ENCODE results near the gene CST2.
A peak's percentile ranks its signal among the peaks of the same experiment; 100 is the strongest.
"Not testable (repeated sequence)": the region's sequence is repeated elsewhere in the genome, so short reads cannot be mapped to it uniquely, and the experiment has no call there.

Gene CST2, protein sequence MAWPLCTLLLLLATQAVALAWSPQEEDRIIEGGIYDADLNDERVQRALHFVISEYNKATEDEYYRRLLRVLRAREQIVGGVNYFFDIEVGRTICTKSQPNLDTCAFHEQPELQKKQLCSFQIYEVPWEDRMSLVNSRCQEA

DNA sequence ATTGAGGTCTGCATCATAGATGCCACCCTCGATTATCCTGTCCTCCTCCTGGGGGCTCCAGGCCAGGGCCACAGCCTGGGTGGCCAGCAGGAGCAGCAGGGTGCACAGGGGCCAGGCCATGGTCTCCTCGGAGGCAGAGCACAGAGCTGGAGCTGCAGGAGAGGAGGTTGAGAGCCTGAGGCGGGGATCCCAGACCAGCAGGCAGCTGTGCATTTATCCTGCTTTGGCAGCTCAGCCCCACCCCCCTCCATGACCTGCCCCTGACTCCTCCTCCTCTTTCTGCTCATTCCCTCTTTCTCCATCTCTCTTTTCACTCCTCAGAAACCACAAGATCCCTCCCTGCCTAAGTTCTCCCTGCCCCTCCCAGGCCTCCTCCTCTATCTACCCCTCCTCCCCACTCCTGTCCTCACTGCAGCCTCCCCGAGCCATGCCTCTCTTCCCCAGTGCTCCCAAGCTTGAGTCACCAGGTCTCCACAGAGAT, at the start of gene CST2:
TSS of gene CST2 (minus strand) at position 189 of the 481 bp plus-strand sequence. CDS start at position 120, 69 bp downstream.
- Histone ChIP-seq H3K36me3 (ENCODE audit: control insufficient read depth, low read depth, low read length) (no peaks in the 10 kb centered on the region), H3K4me1 (ENCODE audit: control insufficient read depth, low read depth, low read length) (peaks cover 5% of the 10 kb centered on the region), H3K27me3 (ENCODE audit: control insufficient read depth, insufficient read depth, low read length) (no peaks in the 10 kb centered on the region), H3K4me3 (ENCODE audit: low read length) (no peak within 1 kb of the TSS), H3K9ac (ENCODE audit: low read length) (no peak within 1 kb of the TSS), H3K9me3 (ENCODE audit: control insufficient read depth, low read depth, low read length) (no peaks in the 10 kb centered on the region), H3K27ac (ENCODE audit: low read length) (no peak within 1 kb of the TSS)

DNA sequence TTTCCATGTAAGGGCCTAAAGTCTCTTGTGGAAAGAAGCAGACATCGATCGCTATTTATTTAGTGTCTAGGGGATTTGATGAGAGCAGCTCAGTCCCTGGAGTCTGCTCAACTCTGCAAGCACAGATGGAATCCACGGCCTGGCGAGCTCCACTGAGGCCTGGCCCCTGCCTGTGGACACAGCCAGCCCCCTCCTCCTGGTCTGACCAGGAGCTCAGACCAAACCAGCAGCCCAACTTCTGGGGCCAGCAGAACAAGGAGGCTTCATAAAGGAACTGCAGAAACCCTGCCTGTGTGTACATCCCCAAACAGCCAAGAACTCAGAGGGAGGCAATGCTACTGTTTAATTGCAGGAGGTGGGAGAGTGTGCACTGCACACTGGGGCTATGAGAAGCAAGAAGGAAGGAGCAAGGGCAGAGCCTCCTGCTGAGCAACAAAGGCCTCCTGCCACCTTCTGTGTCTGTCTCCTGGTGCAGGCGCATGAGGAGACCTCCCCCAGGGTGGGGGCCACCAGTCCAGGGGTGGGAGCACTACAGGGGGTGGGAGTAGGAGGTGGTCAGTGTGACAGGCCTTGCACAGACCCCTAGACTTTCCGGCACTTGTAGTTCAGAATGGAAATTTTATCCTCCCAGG, 49.2 kb upstream of the CST2 start:
- H3K27ac ChIP-seq (ENCODE audit: low read length) = no peak overlapping the region
- no peaks in the 10 kb centered on the region for H3K9me3 ChIP-seq (ENCODE audit: control insufficient read depth, low read depth, low read length)
- H3K4me3 ChIP-seq (ENCODE audit: low read length) = no peak overlapping the region
- no peak overlapping the region for H3K9ac ChIP-seq (ENCODE audit: low read length)
- no peaks in the 10 kb centered on the region for H3K36me3 ChIP-seq (ENCODE audit: control insufficient read depth, low read depth, low read length)
- no peaks in the 10 kb centered on the region for H3K27me3 ChIP-seq (ENCODE audit: control insufficient read depth, insufficient read depth, low read length)
- peaks cover 9% of the 10 kb centered on the region for H3K4me1 ChIP-seq (ENCODE audit: control insufficient read depth, low read depth, low read length)

- Histone ChIP-seq H3K4me3 (ENCODE audit: low read length) (no peak overlapping the region), H3K27me3 (ENCODE audit: control insufficient read depth, insufficient read depth, low read length) (no peaks in the 10 kb centered on the region), H3K4me1 (ENCODE audit: control insufficient read depth, low read depth, low read length) (peaks cover 19% of the 10 kb centered on the region), H3K9ac (ENCODE audit: low read length) (no peak overlapping the region), H3K9me3 (ENCODE audit: control insufficient read depth, low read depth, low read length) (no peaks in the 10 kb centered on the region), H3K27ac (ENCODE audit: low read length) (no peak overlapping the region), H3K36me3 (ENCODE audit: control insufficient read depth, low read depth, low read length) (no peaks in the 10 kb centered on the region)
These were observed 48.2 kb upstream of the CST2 start for GRCh38 chr20:23874747-23875146.

DNA sequence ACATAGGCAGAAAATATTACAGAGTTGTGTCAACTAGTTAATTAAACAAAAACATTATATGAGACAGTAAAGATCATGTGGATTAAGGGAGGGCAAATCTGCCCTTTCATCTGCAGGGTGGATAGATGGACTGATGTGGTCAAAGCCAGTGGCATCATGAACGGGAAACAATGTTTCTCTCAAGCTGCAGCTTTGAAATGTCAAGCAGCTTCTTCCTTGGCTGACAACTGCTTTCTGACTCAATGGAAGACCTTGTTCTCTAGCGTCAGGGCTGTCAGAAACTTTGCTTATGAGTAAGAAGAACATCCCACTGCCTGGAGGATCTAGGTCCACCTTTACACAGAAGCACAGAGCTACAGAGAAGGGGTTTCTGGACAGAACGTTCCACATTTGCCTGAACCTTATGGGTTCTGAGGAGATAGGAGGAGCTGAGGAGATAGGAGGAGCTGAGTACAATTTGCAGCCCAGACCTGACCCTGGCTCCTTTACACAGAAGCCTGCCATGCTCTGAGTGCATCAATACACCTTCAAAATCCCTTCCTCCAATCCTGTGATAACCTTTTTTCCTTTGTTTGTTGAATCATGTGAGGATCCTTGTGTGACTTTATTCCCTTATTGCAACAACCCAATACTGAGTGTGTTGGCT, 47.0 kb upstream of the CST2 start:
- Histone ChIP-seq H3K36me3 (ENCODE audit: control insufficient read depth, low read depth, low read length) (no peaks in the 10 kb centered on the region), H3K4me3 (ENCODE audit: low read length) (no peak overlapping the region)

GRCh38 chr20:23872065-23872464, 45.5 kb upstream of the CST2 start:
- Histone ChIP-seq H3K27me3 (ENCODE audit: control insufficient read depth, insufficient read depth, low read length) (no peaks in the 10 kb centered on the region), H3K27ac (ENCODE audit: low read length) (no peak overlapping the region), H3K9ac (ENCODE audit: low read length) (no peak overlapping the region), H3K36me3 (ENCODE audit: control insufficient read depth, low read depth, low read length) (no peaks in the 10 kb centered on the region), H3K4me1 (ENCODE audit: control insufficient read depth, low read depth, low read length) (peaks cover 41% of the 10 kb centered on the region), H3K9me3 (ENCODE audit: control insufficient read depth, low read depth, low read length) (no peaks in the 10 kb centered on the region), H3K4me3 (ENCODE audit: low read length) (no peak overlapping the region)

More for the DNA sequence above, 47.0 kb upstream of the CST2 start:
- H3K27ac ChIP-seq (ENCODE audit: low read length) = no peak overlapping the region
- H3K9ac ChIP-seq (ENCODE audit: low read length) = no peak overlapping the region
- H3K27me3 ChIP-seq (ENCODE audit: control insufficient read depth, insufficient read depth, low read length) = no peaks in the 10 kb centered on the region
- H3K9me3 ChIP-seq (ENCODE audit: control insufficient read depth, low read depth, low read length) = no peaks in the 10 kb centered on the region
- H3K4me1 ChIP-seq (ENCODE audit: control insufficient read depth, low read depth, low read length) = peaks cover 32% of the 10 kb centered on the region

- H3K4me3 ChIP-seq (ENCODE audit: low read length) = no peak overlapping the region
- no peak overlapping the region for H3K27ac ChIP-seq (ENCODE audit: low read length)
- peaks cover 51% of the 10 kb centered on the region for H3K4me1 ChIP-seq (ENCODE audit: control insufficient read depth, low read depth, low read length)
- H3K9me3 ChIP-seq (ENCODE audit: control insufficient read depth, low read depth, low read length) = no peaks in the 10 kb centered on the region
- H3K27me3 ChIP-seq (ENCODE audit: control insufficient read depth, insufficient read depth, low read length) = no peaks in the 10 kb centered on the region
- no peak overlapping the region for H3K9ac ChIP-seq (ENCODE audit: low read length)
- H3K36me3 ChIP-seq (ENCODE audit: control insufficient read depth, low read depth, low read length) = no peaks in the 10 kb centered on the region
These were observed 43.9 kb upstream of the CST2 start for GRCh38 chr20:23870461-23870860.

DNA sequence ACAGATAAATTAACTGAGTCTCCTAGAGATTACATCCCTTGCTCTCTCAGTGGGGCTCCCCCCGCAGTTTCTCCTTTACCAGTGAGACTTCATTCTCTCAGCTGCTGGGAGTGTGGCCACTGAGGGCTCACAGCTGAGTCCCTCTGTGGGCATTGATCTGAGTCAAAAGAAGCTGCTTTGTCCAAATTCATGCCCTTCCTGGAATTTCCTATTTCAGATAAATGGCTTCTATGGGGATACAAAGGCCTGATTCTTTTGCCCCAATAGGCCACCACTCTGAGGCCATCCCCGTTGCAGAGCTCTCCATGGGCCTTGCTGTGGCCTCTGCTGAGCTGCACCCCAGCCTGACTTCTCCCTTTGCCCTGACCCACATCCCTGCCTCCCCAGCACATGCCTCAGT, 43.0 kb upstream of the CST2 start:
- Histone ChIP-seq H3K9ac (ENCODE audit: low read length) (no peak overlapping the region), H3K9me3 (ENCODE audit: control insufficient read depth, low read depth, low read length) (no peaks in the 10 kb centered on the region), H3K4me1 (ENCODE audit: control insufficient read depth, low read depth, low read length) (peaks cover 51% of the 10 kb centered on the region), H3K36me3 (ENCODE audit: control insufficient read depth, low read depth, low read length) (no peaks in the 10 kb centered on the region), H3K27ac (ENCODE audit: low read length) (no peak overlapping the region), H3K27me3 (ENCODE audit: control insufficient read depth, insufficient read depth, low read length) (no peaks in the 10 kb centered on the region), H3K4me3 (ENCODE audit: low read length) (no peak overlapping the region)

DNA sequence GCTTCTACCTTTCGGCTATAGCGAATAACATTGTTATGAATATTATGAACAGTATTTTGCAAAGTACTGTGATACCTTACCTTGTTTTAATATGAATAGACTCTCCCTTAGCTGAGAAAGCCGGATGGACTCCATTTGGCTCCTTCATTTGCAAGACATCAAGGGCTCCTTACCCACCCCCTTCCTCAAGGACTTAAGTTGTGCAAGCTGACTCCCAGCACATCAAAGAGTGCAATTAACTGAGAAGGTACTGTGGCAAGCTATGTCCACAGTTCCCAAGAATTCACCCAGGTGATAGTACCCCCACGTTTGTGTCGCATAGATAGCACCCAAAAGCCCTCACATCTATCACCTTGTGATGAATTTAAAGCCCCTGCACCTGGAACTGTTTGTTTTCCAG, 41.8 kb upstream of the CST2 start:
- H3K9ac ChIP-seq (ENCODE audit: low read length) = no peak overlapping the region
- H3K27me3 ChIP-seq (ENCODE audit: control insufficient read depth, insufficient read depth, low read length) = no peaks in the 10 kb centered on the region
- no peak overlapping the region for H3K27ac ChIP-seq (ENCODE audit: low read length)
- H3K36me3 ChIP-seq (ENCODE audit: control insufficient read depth, low read depth, low read length) = no peaks in the 10 kb centered on the region
- peak overlapping the region; percentile 33 for H3K4me3 ChIP-seq (ENCODE audit: low read length)
- H3K4me1 ChIP-seq (ENCODE audit: control insufficient read depth, low read depth, low read length) = peaks cover 51% of the 10 kb centered on the region
- H3K9me3 ChIP-seq (ENCODE audit: control insufficient read depth, low read depth, low read length) = no peaks in the 10 kb centered on the region

- Histone ChIP-seq H3K27ac (ENCODE audit: low read length) (no peak overlapping the region), H3K4me3 (ENCODE audit: low read length) (no peak overlapping the region), H3K27me3 (ENCODE audit: control insufficient read depth, insufficient read depth, low read length) (no peaks in the 10 kb centered on the region), H3K9ac (ENCODE audit: low read length) (no peak overlapping the region), H3K9me3 (ENCODE audit: control insufficient read depth, low read depth, low read length) (no peaks in the 10 kb centered on the region), H3K36me3 (ENCODE audit: control insufficient read depth, low read depth, low read length) (no peaks in the 10 kb centered on the region), H3K4me1 (ENCODE audit: control insufficient read depth, low read depth, low read length) (peaks cover 51% of the 10 kb centered on the region)
These were observed 40.7 kb upstream of the CST2 start for GRCh38 chr20:23867152-23867776.

- not testable (repeated sequence) for H3K9me3 ChIP-seq (ENCODE audit: control insufficient read depth, low read depth, low read length); H3K27me3 ChIP-seq (ENCODE audit: control insufficient read depth, insufficient read depth, low read length); H3K4me1 ChIP-seq (ENCODE audit: control insufficient read depth, low read depth, low read length); H3K9ac ChIP-seq (ENCODE audit: low read length); H3K4me3 ChIP-seq (ENCODE audit: low read length); H3K36me3 ChIP-seq (ENCODE audit: control insufficient read depth, low read depth, low read length); H3K27ac ChIP-seq (ENCODE audit: low read length)
These were observed 34.2 kb upstream of the CST2 start for GRCh38 chr20:23860771-23861170.

DNA sequence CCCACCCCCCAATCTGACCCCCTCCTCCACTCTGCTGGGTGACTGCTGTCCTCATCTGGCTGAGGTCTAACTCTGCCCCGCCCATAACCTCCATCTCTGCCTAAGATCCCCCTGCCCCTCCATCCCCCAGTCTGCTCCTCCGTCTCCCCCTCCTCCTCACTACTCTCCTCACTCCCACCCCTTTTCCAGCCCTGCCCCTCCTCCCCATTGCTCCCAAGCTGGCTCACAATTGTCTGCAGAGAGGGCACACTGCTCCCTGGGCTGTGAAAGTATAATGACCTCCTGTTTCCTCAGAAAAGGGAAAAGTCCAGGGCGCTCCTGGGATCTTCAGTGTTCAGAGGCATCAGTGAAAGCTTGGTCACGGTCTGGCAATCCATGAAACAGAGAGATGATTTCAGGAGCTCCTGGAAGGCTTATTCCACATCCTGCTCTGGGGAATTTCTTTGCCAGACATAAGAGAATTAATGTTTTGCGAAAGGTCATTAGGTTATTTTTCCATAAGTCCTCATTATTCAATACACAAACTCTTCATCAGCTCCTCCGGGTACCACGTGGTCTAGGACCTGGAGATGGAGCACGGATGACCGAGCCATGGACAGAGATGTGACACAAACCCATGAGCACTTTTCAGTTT, 31.6 kb upstream of the CST2 start:
- Histone ChIP-seq H3K36me3 (ENCODE audit: control insufficient read depth, low read depth, low read length) (no peaks in the 10 kb centered on the region), H3K27me3 (ENCODE audit: control insufficient read depth, insufficient read depth, low read length) (no peaks in the 10 kb centered on the region), H3K4me1 (ENCODE audit: control insufficient read depth, low read depth, low read length) (peaks cover 8% of the 10 kb centered on the region), H3K9me3 (ENCODE audit: control insufficient read depth, low read depth, low read length) (no peaks in the 10 kb centered on the region), H3K27ac (ENCODE audit: low read length) (no peak overlapping the region), H3K9ac (ENCODE audit: low read length) (no peak overlapping the region), H3K4me3 (ENCODE audit: low read length) (no peak overlapping the region)

Measured in iPS-18a (cell line).